ENCODE results near the gene SRMS. TPM values are rescaled to one million over a fixed set of nuclear protein-coding genes. Genes with fewer than 3 reads are reported as not detected.

Gene SRMS
- total RNA-seq, 1 donor from 2014 or later: not detected

DNA sequence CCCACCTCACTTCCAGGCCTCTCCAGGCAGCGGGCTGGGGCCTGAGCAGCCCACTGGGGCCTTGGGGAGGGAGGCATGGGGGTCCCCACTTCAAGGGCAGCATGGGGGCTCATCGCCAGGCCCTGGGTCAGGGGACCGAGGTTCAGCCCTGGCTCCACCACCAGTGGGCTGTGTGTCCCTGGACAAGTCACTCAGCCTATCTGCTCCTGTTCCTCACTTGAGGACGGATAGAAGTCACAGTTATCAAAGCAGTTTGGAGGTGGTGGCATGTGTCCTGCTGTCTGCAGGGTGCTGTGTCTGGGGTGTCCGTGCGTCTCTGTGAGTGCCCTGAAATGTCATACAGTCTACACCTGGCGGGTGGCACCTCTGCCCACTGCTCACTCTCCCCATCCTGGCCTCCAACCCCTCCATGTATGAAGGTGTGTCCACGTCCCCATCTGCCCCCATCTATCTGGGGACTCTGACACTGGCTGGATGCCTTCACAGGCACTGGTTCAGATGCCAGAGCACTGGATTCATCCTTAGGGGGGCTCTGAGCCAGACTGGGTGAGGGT is 52.3 kb downstream of the SRMS start:
- Histone ChIP-seq H3K36me3 (no peaks in the 10 kb centered on the region), H3K4me1 (peaks cover 22% of the 10 kb centered on the region), H3K9me3 (no peaks in the 10 kb centered on the region), H3K27ac (no peak overlapping the region), H3K4me3 (no peak overlapping the region), H3K27me3 (ENCODE audit: low read depth) (peaks cover 58% of the 10 kb centered on the region)
- intact Hi-C loops (cut with DNase I): no loop called here
- ATAC-seq: no peak
- TF ChIP-seq, protein P1, sequence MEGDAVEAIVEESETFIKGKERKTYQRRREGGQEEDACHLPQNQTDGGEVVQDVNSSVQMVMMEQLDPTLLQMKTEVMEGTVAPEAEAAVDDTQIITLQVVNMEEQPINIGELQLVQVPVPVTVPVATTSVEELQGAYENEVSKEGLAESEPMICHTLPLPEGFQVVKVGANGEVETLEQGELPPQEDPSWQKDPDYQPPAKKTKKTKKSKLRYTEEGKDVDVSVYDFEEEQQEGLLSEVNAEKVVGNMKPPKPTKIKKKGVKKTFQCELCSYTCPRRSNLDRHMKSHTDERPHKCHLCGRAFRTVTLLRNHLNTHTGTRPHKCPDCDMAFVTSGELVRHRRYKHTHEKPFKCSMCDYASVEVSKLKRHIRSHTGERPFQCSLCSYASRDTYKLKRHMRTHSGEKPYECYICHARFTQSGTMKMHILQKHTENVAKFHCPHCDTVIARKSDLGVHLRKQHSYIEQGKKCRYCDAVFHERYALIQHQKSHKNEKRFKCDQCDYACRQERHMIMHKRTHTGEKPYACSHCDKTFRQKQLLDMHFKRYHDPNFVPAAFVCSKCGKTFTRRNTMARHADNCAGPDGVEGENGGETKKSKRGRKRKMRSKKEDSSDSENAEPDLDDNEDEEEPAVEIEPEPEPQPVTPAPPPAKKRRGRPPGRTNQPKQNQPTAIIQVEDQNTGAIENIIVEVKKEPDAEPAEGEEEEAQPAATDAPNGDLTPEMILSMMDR (IDR thresholded peaks at IDR 0.05): no peak
- DNase-seq: no peak

DNA sequence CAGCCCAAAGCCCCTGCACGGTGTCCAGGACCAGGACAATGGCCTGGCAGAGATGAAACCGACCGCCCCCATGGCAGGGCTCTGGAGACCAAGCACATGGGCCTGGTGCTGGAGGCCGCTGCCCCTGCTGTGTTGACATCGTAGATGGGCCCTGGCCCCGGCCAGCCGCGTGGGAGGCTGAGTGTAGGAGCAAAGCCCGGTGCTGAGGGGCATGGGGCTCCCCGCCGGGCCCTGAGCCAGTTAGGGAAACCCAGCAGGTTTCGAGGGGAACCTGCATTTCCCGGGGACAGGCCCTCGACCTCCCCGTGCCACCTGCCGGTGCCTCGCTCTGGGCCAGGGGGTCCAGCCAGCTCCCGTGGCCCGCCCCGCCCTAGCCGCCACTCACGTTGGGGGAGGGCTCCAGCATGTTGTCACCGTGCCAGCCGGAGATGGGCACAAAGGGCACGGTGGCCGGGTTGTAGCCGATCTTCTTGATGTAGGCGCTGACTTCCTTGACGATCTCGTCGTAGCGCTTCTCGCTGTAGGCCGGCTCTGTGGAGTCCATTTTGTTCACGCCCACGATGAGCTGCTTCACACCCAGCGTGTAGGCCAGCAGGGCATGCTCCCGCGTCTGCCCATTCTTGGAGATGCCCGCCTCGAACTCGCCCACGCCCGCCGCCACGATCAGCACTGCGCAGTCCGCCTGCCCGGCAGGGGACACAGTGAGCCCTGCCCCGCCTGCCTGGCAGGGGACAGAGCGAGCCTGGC is 53.0 kb downstream of the SRMS start:
- no peak overlapping the region for H3K27ac ChIP-seq
- no peaks in the 10 kb centered on the region for H3K9me3 ChIP-seq
- TF ChIP-seq, protein P1 (IDR thresholded peaks at IDR 0.05): no peak
- no peak overlapping the region for H3K4me3 ChIP-seq
- peaks cover 21% of the 10 kb centered on the region for H3K4me1 ChIP-seq
- no peaks in the 10 kb centered on the region for H3K36me3 ChIP-seq
- H3K27me3 ChIP-seq (ENCODE audit: low read depth): peaks cover 58% of the 10 kb centered on the region
- no peak for DNase-seq
- ATAC-seq: no peak
- intact Hi-C loops (cut with DNase I): no loop called here

DNA sequence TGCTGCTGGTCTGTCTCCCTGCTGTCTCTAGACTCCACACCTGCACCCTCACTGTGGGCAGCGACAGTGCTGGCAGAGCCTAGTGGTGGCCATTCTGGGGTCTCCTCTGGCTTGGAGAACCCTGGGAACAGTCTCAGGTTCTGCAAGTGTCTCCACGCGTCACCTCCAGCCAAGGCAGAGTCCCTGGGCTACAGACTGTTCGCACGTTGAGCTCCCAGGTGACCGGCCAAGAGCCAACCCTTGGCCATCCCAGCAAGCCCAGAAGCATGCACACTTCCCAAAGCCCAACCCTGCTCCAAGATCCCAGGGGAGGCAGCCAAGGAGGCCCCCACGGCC is 53.5 kb downstream of the SRMS start:
- DNase-seq: no peak
- Histone ChIP-seq H3K27ac (no peak overlapping the region), H3K27me3 (ENCODE audit: low read depth) (peaks cover 58% of the 10 kb centered on the region), H3K36me3 (no peaks in the 10 kb centered on the region), H3K4me3 (no peak overlapping the region), H3K4me1 (peaks cover 17% of the 10 kb centered on the region), H3K9me3 (no peaks in the 10 kb centered on the region)
- intact Hi-C loops (cut with DNase I): no loop called here
- no peak for ATAC-seq
- TF ChIP-seq, protein P1 (IDR thresholded peaks at IDR 0.05): no peak

DNA sequence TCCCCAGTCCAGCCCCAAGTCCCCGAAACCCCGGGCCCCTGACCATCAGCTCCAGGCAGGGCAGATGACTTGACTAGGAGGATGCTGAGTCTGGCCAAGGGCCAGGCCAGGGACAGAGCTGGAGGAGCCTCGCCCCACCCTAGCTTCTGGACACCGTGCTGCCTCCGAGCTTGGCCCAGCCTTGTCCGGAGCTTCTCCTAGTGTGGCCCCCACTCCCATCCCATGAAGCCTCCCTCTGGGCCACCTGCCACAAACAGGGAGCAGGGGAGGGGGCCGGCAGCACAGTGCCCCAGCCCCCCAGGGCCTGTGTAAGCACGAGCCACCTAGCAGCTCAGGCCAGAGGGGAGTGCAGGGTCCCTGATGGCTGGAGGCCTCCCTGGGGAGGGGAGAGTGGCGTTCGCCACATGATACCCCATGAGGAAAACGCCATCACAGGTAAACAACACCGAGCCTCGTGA is 54.0 kb downstream of the SRMS start:
- peaks cover 17% of the 10 kb centered on the region for H3K4me1 ChIP-seq
- no peaks in the 10 kb centered on the region for H3K9me3 ChIP-seq
- intact Hi-C loops (cut with DNase I): no loop called here
- ATAC-seq: no peak
- peaks cover 60% of the 10 kb centered on the region for H3K27me3 ChIP-seq (ENCODE audit: low read depth)
- no peak overlapping the region for H3K4me3 ChIP-seq
- H3K27ac ChIP-seq: no peak overlapping the region
- no peaks in the 10 kb centered on the region for H3K36me3 ChIP-seq
- no peak for DNase-seq
- TF ChIP-seq, protein P1 (IDR thresholded peaks at IDR 0.05): no peak

DNA sequence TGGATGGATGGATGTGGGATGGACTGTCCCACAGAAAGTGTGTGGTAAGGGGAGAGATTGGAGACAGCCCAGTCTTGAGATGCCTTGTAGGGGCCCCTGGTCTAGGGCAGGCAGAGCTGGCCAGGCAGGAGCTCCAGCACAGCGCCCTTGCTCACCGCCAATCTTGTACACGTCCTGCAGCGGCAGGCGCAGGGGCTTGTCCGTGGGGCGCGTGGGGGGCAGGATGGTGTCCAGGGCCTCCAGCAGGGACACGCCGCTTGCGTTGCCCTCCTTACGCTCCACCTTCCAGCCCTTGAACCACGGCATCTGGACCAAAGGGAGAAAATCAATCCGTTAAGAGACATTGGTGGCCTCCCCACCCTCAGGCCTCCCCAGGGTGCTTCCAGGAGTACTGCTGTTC is 54.6 kb downstream of the SRMS start:
- TF ChIP-seq, protein P1 (IDR thresholded peaks at IDR 0.05): no peak
- intact Hi-C loops (cut with DNase I): no loop called here
- peaks cover 57% of the 10 kb centered on the region for H3K27me3 ChIP-seq (ENCODE audit: low read depth)
- H3K27ac ChIP-seq: no peak overlapping the region
- peaks cover 12% of the 10 kb centered on the region for H3K4me1 ChIP-seq
- H3K4me3 ChIP-seq: no peak overlapping the region
- DNase-seq (no peak), ATAC-seq (no peak)
- no peaks in the 10 kb centered on the region for H3K9me3 ChIP-seq
- no peaks in the 10 kb centered on the region for H3K36me3 ChIP-seq
